Measurements from ENCODE around the gene TIPIN. TPM values are rescaled to one million over a fixed set of nuclear protein-coding genes. Genes with fewer than 3 reads are reported as not detected.
A peak's percentile ranks its signal among the peaks of the same experiment; 100 is the strongest.

TIPIN gene
- total and polyA plus RNA-seq, 2 of the 8 experiments (the other 6 are each of a cell fraction or from before 2014, with no cell fraction given), result 8.5 to 24.7 TPM

DNA sequence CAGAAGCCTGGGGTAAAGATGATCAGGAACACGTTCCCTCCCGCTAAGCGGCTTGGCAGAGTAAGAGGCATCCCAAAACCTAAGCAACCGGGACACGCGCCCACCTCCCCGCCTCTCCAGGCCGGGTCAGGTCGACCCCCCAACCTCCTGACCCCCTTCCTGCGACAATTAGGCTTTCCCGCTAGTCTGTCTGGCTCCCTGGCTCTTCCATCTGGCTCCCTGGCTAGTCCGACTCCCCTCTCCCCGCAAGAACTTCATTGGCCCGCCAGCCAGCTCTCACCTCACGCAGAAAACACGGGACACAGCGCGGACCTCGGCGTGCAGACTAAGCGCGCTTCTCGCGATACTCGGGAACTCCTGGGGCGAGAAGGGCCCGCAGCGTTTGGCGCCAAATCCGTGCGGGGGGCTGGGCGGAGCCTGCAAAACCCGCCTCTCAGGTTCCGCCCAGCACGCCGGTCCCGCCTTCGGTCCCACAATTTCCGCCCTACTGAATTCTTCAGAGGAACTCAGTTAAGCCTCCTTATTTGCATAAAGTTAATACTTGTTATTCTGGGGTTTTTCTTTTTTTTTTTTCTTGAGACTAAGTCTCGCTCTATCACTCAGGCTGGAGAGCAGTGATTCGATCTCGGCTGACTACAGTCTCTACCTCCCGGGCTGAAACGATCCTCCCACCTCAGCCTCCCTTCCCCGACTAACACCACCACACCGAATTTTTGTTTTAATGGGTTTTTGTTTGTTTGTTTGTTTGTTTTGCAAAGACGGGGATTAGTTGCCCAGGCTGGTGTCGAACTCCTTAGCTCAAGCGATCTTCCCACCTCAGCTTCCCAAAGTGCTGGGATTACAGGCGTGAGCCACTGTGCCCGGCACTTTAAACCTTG lies at the start of gene TIPIN (continued):
- TF ChIP-seq YY1 (IDR thresholded peaks at IDR 0.05; ENCODE audit: low read depth, low read length) (0 out of 2 replicates have a peak, but pooled peaks have one; percentile 38), EGR1 (IDR thresholded peaks at IDR 0.05; ENCODE audit: borderline replicate concordance, low read depth, low read length) (no peak), KDM1A (IDR thresholded peaks at IDR 0.05; ENCODE audit: borderline replicate concordance, low read length) (peak; percentile 62; the same call in 1 of the 2 replicates), RBBP5 (IDR thresholded peaks at IDR 0.05; ENCODE audit: borderline replicate concordance, low read depth, low read length) (peak; percentile 66; the same call in 1 of the 2 replicates), PHF8 (conservative IDR thresholded peaks at IDR 0.05; ENCODE audit: low read depth, low read length) (peak; percentile 80), CEBPB (IDR thresholded peaks at IDR 0.05; ENCODE audit: low read depth, low read length) (no peak), RAD21 (IDR thresholded peaks at IDR 0.05 in 1 of 2, conservative IDR thresholded peaks at IDR 0.05 in 1 of 2; ENCODE audit: low read depth in 2 of 2, low read length in 2 of 2) (no peak), USF2 (IDR thresholded peaks at IDR 0.05; ENCODE audit: low read length) (no peak), NRF1 (IDR thresholded peaks at IDR 0.05; ENCODE audit: low read depth, low read length) (no peak), SAP30 (IDR thresholded peaks at IDR 0.05; ENCODE audit: insufficient read depth, insufficient replicate concordance, low read length) (peak; percentile 33)
